K562 (cell line): ENCODE results near the gene MFF. TPM values are rescaled to one million over a fixed set of nuclear protein-coding genes. Genes with fewer than 3 reads are reported as not detected.

Source experiments
- ADNP ChIP-seq: fragments of 200-800 bp; sonication (Bioruptor generic); IDR thresholded peaks from 2 replicates; pipeline ENCODE4 v1.6.1; 2016; ENCODE audit warnings: missing genetic modification characterization, missing compliant biosample characterization
- CBFA2T3 ChIP-seq: fragments of 450-650 bp; IDR thresholded peaks from 2 replicates; pipeline ENCODE4 v1.6.1; 2017
- CC2D1A ChIP-seq: fragments of 450-650 bp; IDR thresholded peaks from 2 replicates; pipeline ENCODE4 v1.6.1; 2017; ENCODE audit warnings: mild to moderate bottlenecking
- E2F4 ChIP-seq: sonication (generic); formaldehyde crosslinking; IDR thresholded peaks from 2 replicates; pipeline ENCODE4 v1.8.0; 2022; ENCODE audit warnings: mild to moderate bottlenecking, low read depth, missing genetic modification reagents
- ETS1 ChIP-seq: conservative IDR thresholded peaks from 2 replicates; pipeline ENCODE4 v1.6.1; 2011; ENCODE audit warnings: low read depth, mild to moderate bottlenecking, low read length; ENCODE audit not compliant: control insufficient read depth
- KLF6 ChIP-seq: fragments of 250-450 bp; sonication (Bioruptor Pico); IDR thresholded peaks from 2 replicates; pipeline ENCODE4 v1.4.0; 2020; ENCODE audit warnings: mild to moderate bottlenecking, moderate library complexity, borderline replicate concordance
- TCF7 ChIP-seq: sonication (generic); IDR thresholded peaks from 2 replicates; pipeline ENCODE4 v1.6.1; 2016; ENCODE audit warnings: antibody characterized with exemption, borderline replicate concordance
- ZBTB8A ChIP-seq: fragments of 450-650 bp; IDR thresholded peaks from 2 replicates; pipeline ENCODE4 v1.6.1; 2018; ENCODE audit warnings: mild to moderate bottlenecking, moderate library complexity; ENCODE audit not compliant: partially characterized antibody
- ZNF23 ChIP-seq: fragments of 250-450 bp; sonication (Bioruptor Pico); IDR thresholded peaks from 2 replicates; pipeline ENCODE4 v1.4.0; 2020; ENCODE audit warnings: mild to moderate bottlenecking
- ZNF561 ChIP-seq: fragments of 450-650 bp; formaldehyde crosslinking; conservative IDR thresholded peaks from 2 replicates; pipeline ENCODE4 v1.4.0; 2020; ENCODE audit warnings: mild to moderate bottlenecking, moderate library complexity
- polyA plus RNA-seq, 8 experiments: library from polyadenylated mRNA; depleted of rRNA in 4 of 8; stranded (reverse) in 5 of 8; unstranded in 3 of 8; fragments of >200 nt; fragmentation: Nextera tagmentation in 2 of 8; fragmentation: Illumina TruSeq in 1 of 8; extraction: Ambion mirVana in 2 of 8; extraction: Trizol in 1 of 8; gene quantifications; 2 replicates each; pipeline versions ENCODE4 v1.2.1 to v1.2.3, GENCODE V29; 2011 to 2014; ENCODE audit warnings: inconsistent platforms in 1 of 8, missing spikeins in 1 of 8
- total RNA-seq, 7 experiments: library from RNA; depleted of rRNA in 6 of 7; stranded (reverse); fragments of >200 nt in 6 of 7; fragmentation: Illumina TruSeq in 2 of 7; extraction: Trizol in 2 of 7; gene quantifications; 2 replicates each; pipeline versions ENCODE4 v1.2.1 to v1.2.3, GENCODE V29; 2011 to 2021; ENCODE audit warnings: low replicate concordance in 1 of 7
- TF ChIP-seq, protein P1 (sequence below): fragments of 450-650 bp; IDR thresholded peaks from 2 replicates; pipeline ENCODE4 v1.6.1; 2016; ENCODE audit warnings: mild to moderate bottlenecking, moderate library complexity
- TF ChIP-seq, protein P2 (sequence below): fragments of 200-400 bp; formaldehyde crosslinking; IDR thresholded peaks from 2 replicates; pipeline ENCODE4 v1.6.1; 2017; ENCODE audit warnings: mild to moderate bottlenecking, low read depth, low read length, moderate library complexity

Gene MFF
- total and polyA plus RNA-seq, 9 of the 15 experiments (the other 6 are each of a cell fraction or from before 2014, with no cell fraction given), result 9.4 to 75.4 (median 55.7) TPM

- peak; percentile 75 for TF ChIP-seq CBFA2T3
- TF ChIP-seq CC2D1A, result no peak
- no peak for TF ChIP-seq KLF6 (CRISPR knock-in tag)
- no peak for TF ChIP-seq ZNF561
- TF ChIP-seq, protein P1, sequence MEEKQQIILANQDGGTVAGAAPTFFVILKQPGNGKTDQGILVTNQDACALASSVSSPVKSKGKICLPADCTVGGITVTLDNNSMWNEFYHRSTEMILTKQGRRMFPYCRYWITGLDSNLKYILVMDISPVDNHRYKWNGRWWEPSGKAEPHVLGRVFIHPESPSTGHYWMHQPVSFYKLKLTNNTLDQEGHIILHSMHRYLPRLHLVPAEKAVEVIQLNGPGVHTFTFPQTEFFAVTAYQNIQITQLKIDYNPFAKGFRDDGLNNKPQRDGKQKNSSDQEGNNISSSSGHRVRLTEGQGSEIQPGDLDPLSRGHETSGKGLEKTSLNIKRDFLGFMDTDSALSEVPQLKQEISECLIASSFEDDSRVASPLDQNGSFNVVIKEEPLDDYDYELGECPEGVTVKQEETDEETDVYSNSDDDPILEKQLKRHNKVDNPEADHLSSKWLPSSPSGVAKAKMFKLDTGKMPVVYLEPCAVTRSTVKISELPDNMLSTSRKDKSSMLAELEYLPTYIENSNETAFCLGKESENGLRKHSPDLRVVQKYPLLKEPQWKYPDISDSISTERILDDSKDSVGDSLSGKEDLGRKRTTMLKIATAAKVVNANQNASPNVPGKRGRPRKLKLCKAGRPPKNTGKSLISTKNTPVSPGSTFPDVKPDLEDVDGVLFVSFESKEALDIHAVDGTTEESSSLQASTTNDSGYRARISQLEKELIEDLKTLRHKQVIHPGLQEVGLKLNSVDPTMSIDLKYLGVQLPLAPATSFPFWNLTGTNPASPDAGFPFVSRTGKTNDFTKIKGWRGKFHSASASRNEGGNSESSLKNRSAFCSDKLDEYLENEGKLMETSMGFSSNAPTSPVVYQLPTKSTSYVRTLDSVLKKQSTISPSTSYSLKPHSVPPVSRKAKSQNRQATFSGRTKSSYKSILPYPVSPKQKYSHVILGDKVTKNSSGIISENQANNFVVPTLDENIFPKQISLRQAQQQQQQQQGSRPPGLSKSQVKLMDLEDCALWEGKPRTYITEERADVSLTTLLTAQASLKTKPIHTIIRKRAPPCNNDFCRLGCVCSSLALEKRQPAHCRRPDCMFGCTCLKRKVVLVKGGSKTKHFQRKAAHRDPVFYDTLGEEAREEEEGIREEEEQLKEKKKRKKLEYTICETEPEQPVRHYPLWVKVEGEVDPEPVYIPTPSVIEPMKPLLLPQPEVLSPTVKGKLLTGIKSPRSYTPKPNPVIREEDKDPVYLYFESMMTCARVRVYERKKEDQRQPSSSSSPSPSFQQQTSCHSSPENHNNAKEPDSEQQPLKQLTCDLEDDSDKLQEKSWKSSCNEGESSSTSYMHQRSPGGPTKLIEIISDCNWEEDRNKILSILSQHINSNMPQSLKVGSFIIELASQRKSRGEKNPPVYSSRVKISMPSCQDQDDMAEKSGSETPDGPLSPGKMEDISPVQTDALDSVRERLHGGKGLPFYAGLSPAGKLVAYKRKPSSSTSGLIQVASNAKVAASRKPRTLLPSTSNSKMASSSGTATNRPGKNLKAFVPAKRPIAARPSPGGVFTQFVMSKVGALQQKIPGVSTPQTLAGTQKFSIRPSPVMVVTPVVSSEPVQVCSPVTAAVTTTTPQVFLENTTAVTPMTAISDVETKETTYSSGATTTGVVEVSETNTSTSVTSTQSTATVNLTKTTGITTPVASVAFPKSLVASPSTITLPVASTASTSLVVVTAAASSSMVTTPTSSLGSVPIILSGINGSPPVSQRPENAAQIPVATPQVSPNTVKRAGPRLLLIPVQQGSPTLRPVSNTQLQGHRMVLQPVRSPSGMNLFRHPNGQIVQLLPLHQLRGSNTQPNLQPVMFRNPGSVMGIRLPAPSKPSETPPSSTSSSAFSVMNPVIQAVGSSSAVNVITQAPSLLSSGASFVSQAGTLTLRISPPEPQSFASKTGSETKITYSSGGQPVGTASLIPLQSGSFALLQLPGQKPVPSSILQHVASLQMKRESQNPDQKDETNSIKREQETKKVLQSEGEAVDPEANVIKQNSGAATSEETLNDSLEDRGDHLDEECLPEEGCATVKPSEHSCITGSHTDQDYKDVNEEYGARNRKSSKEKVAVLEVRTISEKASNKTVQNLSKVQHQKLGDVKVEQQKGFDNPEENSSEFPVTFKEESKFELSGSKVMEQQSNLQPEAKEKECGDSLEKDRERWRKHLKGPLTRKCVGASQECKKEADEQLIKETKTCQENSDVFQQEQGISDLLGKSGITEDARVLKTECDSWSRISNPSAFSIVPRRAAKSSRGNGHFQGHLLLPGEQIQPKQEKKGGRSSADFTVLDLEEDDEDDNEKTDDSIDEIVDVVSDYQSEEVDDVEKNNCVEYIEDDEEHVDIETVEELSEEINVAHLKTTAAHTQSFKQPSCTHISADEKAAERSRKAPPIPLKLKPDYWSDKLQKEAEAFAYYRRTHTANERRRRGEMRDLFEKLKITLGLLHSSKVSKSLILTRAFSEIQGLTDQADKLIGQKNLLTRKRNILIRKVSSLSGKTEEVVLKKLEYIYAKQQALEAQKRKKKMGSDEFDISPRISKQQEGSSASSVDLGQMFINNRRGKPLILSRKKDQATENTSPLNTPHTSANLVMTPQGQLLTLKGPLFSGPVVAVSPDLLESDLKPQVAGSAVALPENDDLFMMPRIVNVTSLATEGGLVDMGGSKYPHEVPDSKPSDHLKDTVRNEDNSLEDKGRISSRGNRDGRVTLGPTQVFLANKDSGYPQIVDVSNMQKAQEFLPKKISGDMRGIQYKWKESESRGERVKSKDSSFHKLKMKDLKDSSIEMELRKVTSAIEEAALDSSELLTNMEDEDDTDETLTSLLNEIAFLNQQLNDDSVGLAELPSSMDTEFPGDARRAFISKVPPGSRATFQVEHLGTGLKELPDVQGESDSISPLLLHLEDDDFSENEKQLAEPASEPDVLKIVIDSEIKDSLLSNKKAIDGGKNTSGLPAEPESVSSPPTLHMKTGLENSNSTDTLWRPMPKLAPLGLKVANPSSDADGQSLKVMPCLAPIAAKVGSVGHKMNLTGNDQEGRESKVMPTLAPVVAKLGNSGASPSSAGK, result no peak
- no peak for TF ChIP-seq E2F4 (CRISPR knock-in tag)
- TF ChIP-seq ETS1, result no peak
- TF ChIP-seq, protein P2, sequence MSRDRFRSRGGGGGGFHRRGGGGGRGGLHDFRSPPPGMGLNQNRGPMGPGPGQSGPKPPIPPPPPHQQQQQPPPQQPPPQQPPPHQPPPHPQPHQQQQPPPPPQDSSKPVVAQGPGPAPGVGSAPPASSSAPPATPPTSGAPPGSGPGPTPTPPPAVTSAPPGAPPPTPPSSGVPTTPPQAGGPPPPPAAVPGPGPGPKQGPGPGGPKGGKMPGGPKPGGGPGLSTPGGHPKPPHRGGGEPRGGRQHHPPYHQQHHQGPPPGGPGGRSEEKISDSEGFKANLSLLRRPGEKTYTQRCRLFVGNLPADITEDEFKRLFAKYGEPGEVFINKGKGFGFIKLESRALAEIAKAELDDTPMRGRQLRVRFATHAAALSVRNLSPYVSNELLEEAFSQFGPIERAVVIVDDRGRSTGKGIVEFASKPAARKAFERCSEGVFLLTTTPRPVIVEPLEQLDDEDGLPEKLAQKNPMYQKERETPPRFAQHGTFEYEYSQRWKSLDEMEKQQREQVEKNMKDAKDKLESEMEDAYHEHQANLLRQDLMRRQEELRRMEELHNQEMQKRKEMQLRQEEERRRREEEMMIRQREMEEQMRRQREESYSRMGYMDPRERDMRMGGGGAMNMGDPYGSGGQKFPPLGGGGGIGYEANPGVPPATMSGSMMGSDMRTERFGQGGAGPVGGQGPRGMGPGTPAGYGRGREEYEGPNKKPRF, result no peak
- no peak for TF ChIP-seq ZNF23
- TF ChIP-seq TCF7, result no peak
- TF ChIP-seq ADNP (tag), result no peak
- no peak for TF ChIP-seq ZBTB8A
These were observed 2.4 kb upstream of the MFF start (continued) for GRCh38 chr2:227322530-227323205.
